ENCODE data around the gene DIAPH3.

GRCh38 chr13:59782696-59783095 is 381.0 kb downstream of the DIAPH3 start:
- TF ChIP-seq CTCF (tag by site-specific recombination; IDR thresholded peaks at IDR 0.05) = no peak
- no peak for TF ChIP-seq KLF8 (tag by site-specific recombination; IDR thresholded peaks at IDR 0.05)
